ENCODE data around the gene PHACTR1. TPM values are rescaled to one million over a fixed set of nuclear protein-coding genes. Genes with fewer than 3 reads are reported as not detected.

PHACTR1 gene
- total RNA-seq, 1 experiment from 2014 or later = not detected

DNA sequence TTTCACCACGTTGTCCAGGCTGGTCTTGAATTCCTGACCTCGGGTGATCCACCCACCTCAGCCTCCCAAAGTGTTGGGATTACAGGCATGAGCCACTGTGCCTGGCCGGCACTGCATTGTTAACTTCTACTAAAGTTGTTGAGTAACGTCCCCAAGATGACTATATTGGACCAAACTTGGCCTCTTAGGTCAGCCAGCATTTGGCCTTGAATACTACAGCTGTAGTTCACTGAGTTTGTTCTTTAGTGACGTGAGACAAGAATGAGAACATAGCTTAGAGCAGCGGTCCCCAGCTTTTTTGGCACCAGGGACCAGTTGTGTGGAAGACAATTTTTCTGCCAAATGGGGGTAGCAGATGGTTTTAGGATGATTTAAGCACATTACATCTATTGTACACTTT, 374.6 kb downstream of the PHACTR1 start:
- in situ Hi-C loops (cut with HindIII; ENCODE audit: low pct_unique_long_range_greater_than_20kb, low sequenced_read_pairs) = no loop called here
- no peak for DNase-seq (ENCODE audit: low read depth)

GRCh38 chr6:13094781-13095425, 378.3 kb downstream of the PHACTR1 start:
- in situ Hi-C loops (cut with HindIII; ENCODE audit: low pct_unique_long_range_greater_than_20kb, low sequenced_read_pairs) = no loop called here

DNA sequence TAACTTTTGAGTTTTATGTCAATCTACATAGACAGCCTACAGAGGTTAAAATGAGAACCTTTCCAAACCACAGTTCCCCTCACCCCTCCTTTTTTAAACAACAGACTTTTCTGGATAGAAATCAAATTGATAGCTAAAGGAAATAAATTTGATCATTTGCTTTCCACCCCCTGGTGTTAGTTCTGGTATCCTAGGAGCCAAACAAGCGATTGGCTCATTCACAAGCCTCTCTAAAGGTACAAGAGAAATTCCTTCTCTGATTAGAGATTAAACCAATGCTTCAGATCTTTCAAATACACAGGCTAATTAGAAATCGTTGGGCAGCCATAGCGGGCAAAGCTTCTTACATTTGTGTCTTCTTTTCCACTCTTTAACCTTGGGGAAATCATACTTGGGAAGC, 379.5 kb downstream of the PHACTR1 start:
- in situ Hi-C loops (cut with HindIII; ENCODE audit: low pct_unique_long_range_greater_than_20kb, low sequenced_read_pairs) = no loop called here
- DNase-seq (ENCODE audit: low read depth) = no peak

More at GRCh38 chr6:13094781-13095425, 378.3 kb downstream of the PHACTR1 start:
- no peak for DNase-seq (ENCODE audit: low read depth)

DNA sequence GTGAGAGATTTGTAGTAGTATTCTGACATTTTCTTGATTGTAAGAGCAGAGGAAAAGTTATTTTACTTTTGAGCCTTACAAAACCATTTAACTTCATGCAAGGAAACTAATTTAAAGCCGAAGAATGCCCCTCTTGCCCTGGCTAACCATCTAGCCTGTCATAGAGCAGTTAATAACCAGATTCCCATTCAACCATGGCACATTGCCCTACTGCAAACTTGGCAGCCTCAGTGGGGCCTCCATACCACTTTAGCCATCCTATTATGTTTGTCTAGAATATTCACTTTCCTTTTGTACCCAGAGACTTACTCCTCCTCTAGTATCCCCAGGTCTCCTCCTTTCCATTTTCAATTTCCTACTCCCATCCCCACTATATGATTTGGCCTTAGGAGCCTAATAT, 380.9 kb downstream of the PHACTR1 start:
- in situ Hi-C loops (cut with HindIII; ENCODE audit: low pct_unique_long_range_greater_than_20kb, low sequenced_read_pairs) = no loop called here
- DNase-seq (ENCODE audit: low read depth) = no peak

- no peak for DNase-seq (ENCODE audit: low read depth)
- in situ Hi-C loops (cut with HindIII; ENCODE audit: low pct_unique_long_range_greater_than_20kb, low sequenced_read_pairs) = no loop called here
Measured at GRCh38 chr6:13098006-13098405, 381.4 kb downstream of the PHACTR1 start.

- DNase-seq (ENCODE audit: low read depth) = no peak
- in situ Hi-C loops (cut with HindIII; ENCODE audit: low pct_unique_long_range_greater_than_20kb, low sequenced_read_pairs) = no loop called here
Measured at GRCh38 chr6:13098793-13099570, 382.4 kb downstream of the PHACTR1 start.

- in situ Hi-C loops (cut with HindIII; ENCODE audit: low pct_unique_long_range_greater_than_20kb, low sequenced_read_pairs) = no loop called here
- no peak for DNase-seq (ENCODE audit: low read depth)
Measured at GRCh38 chr6:13099771-13100170, 383.2 kb downstream of the PHACTR1 start.

DNA sequence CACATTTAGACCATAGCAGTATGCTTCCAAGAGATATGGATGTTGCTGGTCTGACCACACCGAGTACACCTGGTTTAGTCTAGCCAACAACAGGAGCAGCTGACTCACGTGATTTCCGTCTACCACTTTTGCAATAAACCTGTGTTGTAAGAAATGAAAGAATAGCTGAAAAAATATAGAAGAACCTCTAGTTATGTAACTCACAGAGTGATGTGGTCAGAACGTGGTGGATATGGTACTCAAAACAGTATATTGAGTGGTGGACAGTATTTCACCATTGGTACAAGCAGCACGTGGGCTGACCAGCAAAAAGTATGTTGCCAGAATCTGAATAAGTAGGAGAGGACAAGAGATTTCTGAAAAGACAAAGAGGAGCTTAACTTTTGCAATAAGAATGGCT, 384.8 kb downstream of the PHACTR1 start:
- DNase-seq (ENCODE audit: low read depth) = no peak
- in situ Hi-C loops (cut with HindIII; ENCODE audit: low pct_unique_long_range_greater_than_20kb, low sequenced_read_pairs) = no loop called here

- no peak for DNase-seq (ENCODE audit: low read depth)
- in situ Hi-C loops (cut with HindIII; ENCODE audit: low pct_unique_long_range_greater_than_20kb, low sequenced_read_pairs) = no loop called here
Measured at GRCh38 chr6:13101985-13102384, 385.4 kb downstream of the PHACTR1 start.

DNA sequence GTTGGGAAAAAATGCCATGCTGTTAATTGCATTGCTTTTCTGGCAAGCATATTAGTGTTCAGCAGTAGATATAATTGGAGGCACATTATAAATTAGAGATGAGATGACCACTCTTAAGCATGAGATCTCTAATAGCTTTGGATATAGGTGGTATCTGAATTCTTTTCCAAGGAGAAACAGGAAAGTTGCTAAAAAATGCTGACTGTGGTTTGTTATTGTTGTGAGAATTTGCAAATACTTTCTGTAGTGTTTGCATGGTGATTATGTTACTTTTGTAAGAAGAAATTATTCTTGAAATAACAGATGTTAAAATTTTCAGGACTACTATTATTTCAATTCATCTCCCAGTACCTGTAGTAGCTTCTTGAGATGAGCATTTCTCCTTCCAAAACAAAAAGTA, 386.6 kb downstream of the PHACTR1 start:
- DNase-seq (ENCODE audit: low read depth) = no peak
- in situ Hi-C loops (cut with HindIII; ENCODE audit: low pct_unique_long_range_greater_than_20kb, low sequenced_read_pairs) = no loop called here

GRCh38 chr6:13105139-13105538, 388.6 kb downstream of the PHACTR1 start:
- in situ Hi-C loops (cut with HindIII; ENCODE audit: low pct_unique_long_range_greater_than_20kb, low sequenced_read_pairs) = no loop called here
- DNase-seq (ENCODE audit: low read depth) = no peak

GRCh38 chr6:13112921-13113320, 396.4 kb downstream of the PHACTR1 start:
- DNase-seq (ENCODE audit: low read depth) = no peak
- in situ Hi-C loops (cut with HindIII; ENCODE audit: low pct_unique_long_range_greater_than_20kb, low sequenced_read_pairs) = no loop called here

DNA sequence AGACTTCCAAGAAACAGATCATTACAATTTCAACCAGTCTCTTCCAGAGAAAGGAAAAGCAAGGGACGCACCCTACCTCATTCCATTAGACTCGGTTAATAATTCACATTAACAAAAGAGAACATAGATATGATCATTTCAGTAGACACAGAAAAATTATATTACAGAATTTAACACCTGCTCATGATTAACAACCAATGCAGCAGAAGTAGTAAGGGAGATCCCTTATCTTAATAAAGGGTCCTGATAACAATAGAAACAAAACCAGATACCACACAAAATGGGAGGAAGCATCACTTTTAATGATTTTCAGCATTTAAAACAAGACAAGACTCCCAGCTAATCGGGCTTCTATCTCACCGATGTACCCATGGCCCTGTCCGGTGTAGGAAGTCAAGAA, 396.8 kb downstream of the PHACTR1 start:
- no peak for DNase-seq (ENCODE audit: low read depth)
- in situ Hi-C loops (cut with HindIII; ENCODE audit: low pct_unique_long_range_greater_than_20kb, low sequenced_read_pairs) = no loop called here

- DNase-seq (ENCODE audit: low read depth) = no peak
- in situ Hi-C loops (cut with HindIII; ENCODE audit: low pct_unique_long_range_greater_than_20kb, low sequenced_read_pairs) = no loop called here
Measured at GRCh38 chr6:13113981-13114593, 397.5 kb downstream of the PHACTR1 start.

DNA sequence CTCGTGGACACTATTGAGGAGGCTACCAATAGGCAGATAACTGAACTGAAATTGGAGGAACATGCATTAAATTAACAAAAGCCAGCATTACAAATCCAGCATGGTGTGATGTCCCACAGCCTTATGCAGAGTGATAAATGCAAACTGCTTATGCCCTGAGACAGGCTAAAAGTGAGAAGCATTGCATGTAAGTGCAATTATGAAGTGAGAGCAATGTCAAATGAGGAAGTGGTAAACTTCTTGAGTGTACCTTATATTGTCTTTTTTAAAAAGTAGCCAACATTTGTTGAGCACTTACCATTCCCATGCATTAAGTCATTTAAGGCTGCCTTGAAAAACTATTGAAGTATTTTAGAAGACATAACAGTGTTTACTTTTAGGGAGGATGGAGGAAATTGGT, 399.6 kb downstream of the PHACTR1 start:
- DNase-seq (ENCODE audit: low read depth) = no peak
- in situ Hi-C loops (cut with HindIII; ENCODE audit: low pct_unique_long_range_greater_than_20kb, low sequenced_read_pairs) = no loop called here

DNA sequence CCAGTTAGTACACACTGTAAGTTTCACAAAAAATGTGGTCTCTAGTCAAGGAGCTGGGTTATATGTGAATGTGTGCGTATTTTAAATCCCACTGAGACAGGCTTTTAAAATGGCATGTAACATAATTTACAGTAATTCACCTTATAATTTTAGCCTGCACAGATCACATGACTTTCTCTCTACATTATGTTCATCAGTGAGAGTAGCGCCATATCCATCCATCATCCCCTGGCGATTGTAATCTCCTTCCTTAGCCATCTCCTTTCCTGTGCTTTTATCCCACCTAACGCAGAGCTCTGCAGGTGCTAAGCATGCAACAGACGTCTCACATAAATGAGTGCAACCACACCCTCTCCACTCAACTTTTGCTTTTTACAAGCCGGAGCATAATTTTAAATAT, 401.0 kb downstream of the PHACTR1 start:
- DNase-seq (ENCODE audit: low read depth) = no peak
- in situ Hi-C loops (cut with HindIII; ENCODE audit: low pct_unique_long_range_greater_than_20kb, low sequenced_read_pairs) = no loop called here

GRCh38 chr6:13119549-13119948, 403.0 kb downstream of the PHACTR1 start:
- no peak for DNase-seq (ENCODE audit: low read depth)
- in situ Hi-C loops (cut with HindIII; ENCODE audit: low pct_unique_long_range_greater_than_20kb, low sequenced_read_pairs) = no loop called here

DNA sequence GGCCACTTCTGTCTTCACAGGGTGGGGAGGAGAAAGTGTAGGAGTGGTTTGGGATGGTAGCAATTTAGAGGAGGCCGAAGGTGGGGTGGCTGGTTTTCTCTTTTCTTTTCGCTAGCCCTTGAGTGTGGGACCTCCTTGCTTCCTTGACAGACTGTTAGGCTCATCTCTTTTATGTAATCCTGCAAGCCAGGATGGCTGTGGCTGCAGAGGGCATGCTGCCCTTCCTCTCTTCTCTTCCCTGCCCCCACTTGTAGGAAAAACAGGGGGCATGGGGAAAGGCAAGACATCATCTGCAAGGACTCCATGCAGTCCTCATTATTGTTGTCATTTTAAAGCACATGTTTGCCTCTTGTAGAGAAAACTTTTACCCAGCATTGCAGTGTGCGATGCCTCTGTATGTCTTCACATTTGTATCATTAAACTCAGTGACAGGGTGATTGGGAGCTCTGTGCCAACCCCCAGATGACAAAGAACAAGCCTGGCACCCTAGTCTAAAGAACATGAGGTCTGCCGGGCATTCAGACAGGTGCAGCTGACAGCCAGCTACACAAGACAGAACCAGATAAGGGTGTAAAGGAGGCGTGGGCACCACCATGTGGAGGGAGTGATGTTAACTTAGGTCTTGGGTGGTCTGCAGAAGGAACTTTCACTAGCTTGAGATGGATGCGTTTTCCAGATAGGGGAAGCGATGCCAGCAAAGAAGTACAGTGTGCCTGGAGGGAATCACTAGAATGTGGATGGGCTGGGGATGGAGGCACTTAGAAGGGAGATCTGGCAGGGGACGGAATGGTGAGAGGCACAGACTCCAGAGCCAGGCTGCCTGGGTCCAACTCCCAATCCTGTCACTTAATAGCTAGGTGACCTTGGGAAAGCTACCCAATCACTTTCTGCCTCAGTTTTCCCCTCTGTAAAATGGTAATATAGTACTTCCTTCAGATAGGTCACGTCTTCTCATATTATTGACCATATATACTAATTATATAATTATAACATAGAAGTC, 404.2 kb downstream of the PHACTR1 start:
- no peak for DNase-seq (ENCODE audit: low read depth)
- in situ Hi-C loops (cut with HindIII; ENCODE audit: low pct_unique_long_range_greater_than_20kb, low sequenced_read_pairs) = no loop called here

All from Caki2 (cell line).